ENCODE measurements around the gene TBCCD1. TPM values are rescaled to one million over a fixed set of nuclear protein-coding genes. Genes with fewer than 3 reads are reported as not detected.
"Not testable (repeated sequence)": the region's sequence is repeated elsewhere in the genome, so short reads cannot be mapped to it uniquely, and the experiment has no call there.

Gene TBCCD1
- total and polyA plus RNA-seq, 4 experiments from 2014 or later: 20.1 to 28.6 (median 20.7) TPM

GRCh38 chr3:186506857-186507256, 60.3 kb downstream of the TBCCD1 start:
- CTCF ChIA-PET (ENCODE audit: partially characterized antibody): interaction anchor here (0.7 to 1.6 kb wide), 3 partner anchors 29 to 563 kb away, joined by 3 to 4 read pairs (median 4); no protein-coding TSS in a partner anchor
- H3K27me3 ChIP-seq (ENCODE audit: insufficient read depth, low read length): no peaks in the 10 kb centered on the region
- no peak overlapping the region for H3K27ac ChIP-seq (ENCODE audit: low read depth, low read length)
- no peaks in the 10 kb centered on the region for H3K36me3 ChIP-seq (ENCODE audit: insufficient read depth, low read length)
- DNase-seq: no peak
- no peaks in the 10 kb centered on the region for H3K36me3 Mint-ChIP-seq
- POLR2A ChIA-PET (ENCODE audit: partially characterized antibody): no interaction called here
- H3K9me3 Mint-ChIP-seq: peaks cover 0 to 2% (median 0%) of the 10 kb centered on the region in 8 donors
- peaks cover 11 to 23% (median 14%) of the 10 kb centered on the region in 4 donors for H3K4me1 Mint-ChIP-seq
- H3K4me1 ChIP-seq (ENCODE audit: insufficient read depth, low read length): peaks cover 14% of the 10 kb centered on the region
- H3K4me3 ChIP-seq (ENCODE audit: low read length in 2 of 2): no peak overlapping the region
- no peak overlapping the region for H3K4me3 Mint-ChIP-seq
- peaks cover 0 to 5% of the 10 kb centered on the region in 2 donors for H3K27me3 Mint-ChIP-seq
- no peak overlapping the region for H3K27ac Mint-ChIP-seq
- intact Hi-C loops (cut with micrococcal nuclease): no loop called here
- no peaks in the 10 kb centered on the region for H3K9me3 ChIP-seq (ENCODE audit: control insufficient read depth in 1 of 2, low read length in 2 of 2)

- Mint-ChIP-seq H3K27me3 (peaks cover 0 to 5% of the 10 kb centered on the region in 2 donors), H3K4me1 (peaks cover 9 to 17% (median 11%) of the 10 kb centered on the region in 4 donors), H3K4me3 (no peak overlapping the region), H3K9me3 (peaks cover 0 to 2% (median 0%) of the 10 kb centered on the region in 8 donors), H3K27ac (no peak overlapping the region), H3K36me3 (no peaks in the 10 kb centered on the region)
- CTCF ChIA-PET (ENCODE audit: partially characterized antibody): interaction anchor here (0.7 to 1.6 kb wide), 2 partner anchors 30 to 563 kb away, joined by 4 read pairs; no protein-coding TSS in a partner anchor
- POLR2A ChIA-PET (ENCODE audit: partially characterized antibody): no interaction called here
- Histone ChIP-seq H3K4me3 (ENCODE audit: low read length in 2 of 2) (no peak overlapping the region), H3K4me1 (ENCODE audit: insufficient read depth, low read length) (peaks cover 14% of the 10 kb centered on the region), H3K36me3 (ENCODE audit: insufficient read depth, low read length) (no peaks in the 10 kb centered on the region), H3K27ac (ENCODE audit: low read depth, low read length) (no peak overlapping the region), H3K9me3 (ENCODE audit: control insufficient read depth in 1 of 2, low read length in 2 of 2) (no peaks in the 10 kb centered on the region), H3K27me3 (ENCODE audit: insufficient read depth, low read length) (no peaks in the 10 kb centered on the region)
- DNase-seq: no peak
- intact Hi-C loops (cut with micrococcal nuclease): no loop called here
Observed at GRCh38 chr3:186506191-186506739, 60.9 kb downstream of the TBCCD1 start.

DNA sequence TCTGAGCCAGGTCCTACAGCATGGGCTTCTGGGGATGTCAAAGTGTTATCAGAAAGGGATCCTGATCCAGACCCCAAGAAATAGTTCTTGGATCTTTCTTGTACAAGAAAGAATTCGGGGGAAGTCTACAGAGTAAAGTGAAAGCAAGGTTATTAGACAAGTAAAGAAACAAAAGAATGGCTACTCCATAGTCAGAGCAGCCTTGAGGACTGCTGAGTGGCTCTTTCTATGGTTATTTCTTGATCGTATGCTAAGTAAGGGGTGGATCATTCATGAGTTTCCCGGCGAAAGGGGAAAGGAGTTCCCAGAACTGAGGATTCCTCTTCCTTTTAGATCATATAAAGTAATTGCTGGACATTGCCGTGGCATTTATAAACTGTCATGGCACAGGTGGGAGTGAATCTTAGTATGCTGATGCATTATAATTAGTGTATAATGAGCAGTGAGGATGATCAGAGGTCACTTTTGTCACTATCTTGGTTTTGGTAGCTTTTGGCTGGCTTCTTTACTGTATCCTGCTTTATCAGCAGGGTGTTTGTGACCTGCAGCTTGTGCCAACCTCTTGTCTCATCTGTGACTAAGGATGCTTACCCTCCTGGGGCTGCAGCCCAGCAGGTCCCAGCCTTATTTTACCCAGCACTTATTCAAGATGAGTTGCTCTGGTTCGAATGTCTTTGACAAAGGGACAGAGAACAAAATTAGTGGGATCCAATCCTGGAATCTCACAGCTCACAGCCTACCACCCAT, 64.0 kb downstream of the TBCCD1 start:
- H3K4me3 ChIP-seq (ENCODE audit: low read length in 2 of 2): no peak overlapping the region
- no peaks in the 10 kb centered on the region for H3K36me3 ChIP-seq (ENCODE audit: insufficient read depth, low read length)
- H3K9me3 Mint-ChIP-seq: peaks cover 0 to 8% (median 0%) of the 10 kb centered on the region in 8 donors
- CTCF ChIA-PET (ENCODE audit: partially characterized antibody): interaction anchor here (0.9 kb wide), 2 partner anchors 16 to 40 kb away, joined by 3 to 4 read pairs; no protein-coding TSS in a partner anchor
- peaks cover 0 to 2% of the 10 kb centered on the region in 2 donors for H3K27me3 Mint-ChIP-seq
- no peak overlapping the region for H3K27ac ChIP-seq (ENCODE audit: low read depth, low read length)
- POLR2A ChIA-PET (ENCODE audit: partially characterized antibody): no interaction called here
- peak overlapping the region in 1 of 7 donors; percentile 76 for H3K27ac Mint-ChIP-seq
- DNase-seq: no peak
- intact Hi-C loops (cut with micrococcal nuclease): no loop called here
- H3K4me1 Mint-ChIP-seq: peaks cover 7 to 11% (median 9%) of the 10 kb centered on the region in 4 donors
- H3K36me3 Mint-ChIP-seq: peaks cover 0 to 5% of the 10 kb centered on the region in 2 donors
- peak overlapping the region; percentile 28 to 80 (median 64) for H3K4me3 Mint-ChIP-seq
- peaks cover 14% of the 10 kb centered on the region for H3K4me1 ChIP-seq (ENCODE audit: insufficient read depth, low read length)
- H3K9me3 ChIP-seq (ENCODE audit: control insufficient read depth in 1 of 2, low read length in 2 of 2): no peaks in the 10 kb centered on the region
- no peaks in the 10 kb centered on the region for H3K27me3 ChIP-seq (ENCODE audit: insufficient read depth, low read length)

DNA sequence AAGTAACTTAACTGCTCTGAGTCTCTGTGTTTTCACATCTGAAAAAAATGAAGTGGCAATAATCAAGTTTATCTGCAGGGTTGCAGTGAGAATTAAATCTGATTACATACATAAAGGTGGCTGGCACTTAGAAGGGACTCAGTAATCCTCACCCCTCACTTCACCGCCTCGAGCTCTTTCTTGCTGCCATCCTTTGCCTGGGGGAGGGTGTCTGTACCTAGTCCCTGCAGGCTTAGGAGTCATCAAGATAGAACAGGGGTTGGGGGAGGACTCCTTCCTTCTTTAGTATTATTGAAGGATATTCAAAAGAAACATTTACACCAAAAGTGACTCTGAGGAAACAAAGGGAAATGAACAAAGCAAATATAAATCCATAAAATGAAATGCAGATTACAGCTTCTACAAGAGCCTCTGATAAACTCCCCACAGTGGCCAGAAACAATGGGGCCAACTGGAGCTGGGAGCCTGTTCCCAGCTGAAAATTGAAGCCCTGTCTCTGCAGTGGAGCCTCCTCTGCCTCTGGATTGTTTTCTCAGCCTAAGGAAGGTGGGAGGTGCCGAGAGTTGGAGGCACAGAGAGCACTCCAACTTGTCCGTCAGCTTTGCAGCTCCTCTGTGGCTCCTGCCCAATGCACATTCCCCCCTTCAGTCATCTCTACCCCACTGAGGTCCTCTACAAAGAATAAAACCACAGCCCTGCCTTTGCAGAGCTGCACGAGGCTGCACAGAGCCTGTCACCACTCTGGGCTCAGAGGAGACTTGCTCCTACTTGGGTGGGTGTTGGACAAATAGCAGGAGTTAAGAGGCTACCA, 64.8 kb downstream of the TBCCD1 start:
- no peak for DNase-seq
- Mint-ChIP-seq H3K4me1 (peaks cover 7 to 11% (median 9%) of the 10 kb centered on the region in 4 donors), H3K27ac (peak overlapping the region in 1 of 7 donors; percentile 76), H3K27me3 (peaks cover 0 to 2% of the 10 kb centered on the region in 2 donors), H3K9me3 (peaks cover 0 to 9% (median 0%) of the 10 kb centered on the region in 8 donors), H3K4me3 (peak overlapping the region; percentile 28 to 80 (median 64)), H3K36me3 (peaks cover 0 to 5% of the 10 kb centered on the region in 2 donors)
- Histone ChIP-seq H3K27me3 (ENCODE audit: insufficient read depth, low read length) (no peaks in the 10 kb centered on the region), H3K4me1 (ENCODE audit: insufficient read depth, low read length) (peaks cover 14% of the 10 kb centered on the region), H3K9me3 (ENCODE audit: control insufficient read depth in 1 of 2, low read length in 2 of 2) (no peaks in the 10 kb centered on the region), H3K27ac (ENCODE audit: low read depth, low read length) (no peak overlapping the region), H3K36me3 (ENCODE audit: insufficient read depth, low read length) (no peaks in the 10 kb centered on the region), H3K4me3 (ENCODE audit: low read length in 2 of 2) (no peak overlapping the region)
- CTCF ChIA-PET (ENCODE audit: partially characterized antibody): interaction anchor here (0.9 to 2.0 kb wide), 2 partner anchors 17 to 38 kb away, joined by 4 to 5 read pairs; no protein-coding TSS in a partner anchor
- intact Hi-C loops (cut with micrococcal nuclease): no loop called here
- POLR2A ChIA-PET (ENCODE audit: partially characterized antibody): no interaction called here

- CTCF ChIA-PET (ENCODE audit: partially characterized antibody): interaction anchor here (1.4 kb wide), 1 partner anchor 556 kb away, joined by 3 read pairs; no protein-coding TSS in a partner anchor
- H3K36me3 ChIP-seq (ENCODE audit: insufficient read depth, low read length); H3K27me3 Mint-ChIP-seq; intact Hi-C loops (cut with micrococcal nuclease); H3K4me3 Mint-ChIP-seq; H3K27me3 ChIP-seq (ENCODE audit: insufficient read depth, low read length); H3K4me3 ChIP-seq (ENCODE audit: low read length in 2 of 2); H3K9me3 ChIP-seq (ENCODE audit: control insufficient read depth in 1 of 2, low read length in 2 of 2); H3K27ac ChIP-seq (ENCODE audit: low read depth, low read length); H3K9me3 Mint-ChIP-seq; H3K27ac Mint-ChIP-seq; DNase-seq; POLR2A ChIA-PET (ENCODE audit: partially characterized antibody); H3K36me3 Mint-ChIP-seq: not testable (repeated sequence)
- peaks cover 6 to 11% (median 9%) of the 10 kb centered on the region in 4 donors for H3K4me1 Mint-ChIP-seq
- peaks cover 14% of the 10 kb centered on the region for H3K4me1 ChIP-seq (ENCODE audit: insufficient read depth, low read length)
Observed at GRCh38 chr3:186499949-186500348, 67.2 kb downstream of the TBCCD1 start.

DNA sequence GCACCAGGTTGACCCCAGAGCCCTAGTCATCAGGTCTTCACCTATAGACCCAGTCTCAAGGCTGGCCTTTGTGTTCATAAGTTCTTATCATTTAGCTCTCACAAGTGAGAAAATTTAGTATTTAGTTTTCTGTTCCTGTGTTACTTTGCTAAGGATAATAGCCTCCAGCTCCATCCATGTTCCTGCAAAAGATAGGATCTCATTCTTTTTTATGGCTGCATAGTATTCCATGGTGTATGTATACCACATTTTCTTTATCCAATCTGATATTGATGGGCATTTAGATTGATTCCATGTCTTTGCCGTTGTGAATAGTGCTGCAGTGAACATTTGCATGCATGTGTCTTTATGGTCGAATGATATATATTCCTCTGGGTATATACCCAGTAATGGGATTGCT, 69.1 kb downstream of the TBCCD1 start:
- H3K9me3 ChIP-seq (ENCODE audit: control insufficient read depth in 1 of 2, low read length in 2 of 2); H3K36me3 Mint-ChIP-seq; H3K27me3 ChIP-seq (ENCODE audit: insufficient read depth, low read length); H3K27me3 Mint-ChIP-seq; H3K4me3 Mint-ChIP-seq; POLR2A ChIA-PET (ENCODE audit: partially characterized antibody); H3K4me1 Mint-ChIP-seq; H3K27ac ChIP-seq (ENCODE audit: low read depth, low read length); H3K27ac Mint-ChIP-seq; DNase-seq; H3K9me3 Mint-ChIP-seq; H3K36me3 ChIP-seq (ENCODE audit: insufficient read depth, low read length); H3K4me1 ChIP-seq (ENCODE audit: insufficient read depth, low read length); intact Hi-C loops (cut with micrococcal nuclease); H3K4me3 ChIP-seq (ENCODE audit: low read length in 2 of 2): not testable (repeated sequence)
- CTCF ChIA-PET (ENCODE audit: partially characterized antibody): interaction anchor here (1.6 kb wide), 1 partner anchor 42 kb away, joined by 4 read pairs; no protein-coding TSS in a partner anchor

GRCh38 chr3:186497608-186498007, 69.5 kb downstream of the TBCCD1 start:
- Mint-ChIP-seq H3K9me3 (peaks cover 0 to 9% (median 0%) of the 10 kb centered on the region in 8 donors), H3K4me1 (peaks cover under 1 to 3% (median 2%) of the 10 kb centered on the region in 4 donors), H3K27me3 (no peaks in the 10 kb centered on the region), H3K27ac (no peak overlapping the region), H3K36me3 (peaks cover 0 to 5% of the 10 kb centered on the region in 2 donors), H3K4me3 (no peak overlapping the region)
- intact Hi-C loops (cut with micrococcal nuclease): no loop called here
- H3K9me3 ChIP-seq (ENCODE audit: control insufficient read depth in 1 of 2, low read length in 2 of 2): no peaks in the 10 kb centered on the region
- H3K27ac ChIP-seq (ENCODE audit: low read depth, low read length): no peak overlapping the region
- H3K4me1 ChIP-seq (ENCODE audit: insufficient read depth, low read length): peaks cover 3% of the 10 kb centered on the region
- ChIA-PET CTCF (ENCODE audit: partially characterized antibody) (no interaction called here), POLR2A (ENCODE audit: partially characterized antibody) (no interaction called here)
- no peaks in the 10 kb centered on the region for H3K36me3 ChIP-seq (ENCODE audit: insufficient read depth, low read length)
- no peak for DNase-seq
- H3K4me3 ChIP-seq (ENCODE audit: low read length in 2 of 2): no peak overlapping the region
- no peaks in the 10 kb centered on the region for H3K27me3 ChIP-seq (ENCODE audit: insufficient read depth, low read length)

Data from CD4-positive, alpha-beta memory T cell (primary cell).